Kidney (tissue), 14 donors: ENCODE measurements around the gene GJA9. TPM values are rescaled to one million over a fixed set of nuclear protein-coding genes. Genes with fewer than 3 reads are reported as not detected.

ENCODE experiments used
- DNase-seq, 5 donors: peaks; one replicate each; pipeline ENCODE4 v3.0.0-alpha.2; 2013 to 2020
- FAIRE-seq: peaks from 2 replicates; lab custom pipeline; 2012; peaks lifted over from hg19 to GRCh38; lab: Jason Lieb, UNC
- H3K27ac ChIP-seq, 2 donors: one replicate each; pipeline ENCODE4 v1.7.0; 2013; ENCODE audit warnings: low read depth in 2 of 2, low read length in 2 of 2, inconsistent platforms in 1 of 2
- H3K27me3 ChIP-seq: one replicate; pipeline ENCODE4 v1.7.1; 2013; ENCODE audit warnings: low read length, inconsistent platforms; ENCODE audit not compliant: control insufficient read depth, insufficient read depth
- H3K36me3 ChIP-seq, 3 donors: one replicate each; pipeline versions ENCODE4 v1.7.0 to v1.7.1; 2013; ENCODE audit warnings: low read length in 3 of 3, control low read depth in 1 of 3, inconsistent platforms in 1 of 3; ENCODE audit not compliant: insufficient read depth in 3 of 3, control insufficient read depth in 2 of 3
- H3K4me1 ChIP-seq, 3 donors: one replicate each; pipeline versions ENCODE4 v1.7.0 to v1.7.1; 2013; ENCODE audit warnings: low read length in 3 of 3, inconsistent platforms in 1 of 3, low read depth in 1 of 3; ENCODE audit not compliant: control insufficient read depth in 2 of 3, insufficient read depth in 2 of 3
- H3K4me3 ChIP-seq, 3 donors: one replicate each; pipeline versions ENCODE4 v1.7.0 to v1.8.1; 2013; ENCODE audit warnings: low read length in 3 of 3, control low read depth in 1 of 3, inconsistent platforms in 1 of 3
- H3K9ac ChIP-seq, 3 donors: one replicate each; pipeline versions ENCODE4 v1.7.0 to v1.7.1; 2013; ENCODE audit warnings: low read length in 3 of 3, control low read depth in 1 of 3, inconsistent platforms in 1 of 3
- H3K9me3 ChIP-seq, 3 donors: one replicate each; pipeline versions ENCODE4 v1.7.0 to v1.7.1; 2013; ENCODE audit warnings: low read length in 3 of 3, control low read depth in 1 of 3, inconsistent platforms in 1 of 3; ENCODE audit not compliant: control insufficient read depth in 2 of 3, insufficient read depth in 1 of 3
- intact Hi-C: fragments of 100-400 bp; cut with DNase I; formaldehyde crosslinking; loops from one replicate; pipeline ENCODE4 v1.11.1; 2022
- polyA plus RNA-seq: library from polyadenylated mRNA; stranded (reverse); fragments of 350-450 nt; fragmentation: Illumina TruSeq; extraction: RNeasy Lipid Tissue Mini Kit (QIAGEN cat#74804); gene quantifications from one replicate; pipeline ENCODE4 v1.2.3, GENCODE V29; 2014; ENCODE audit warnings: low read depth, low replicate concordance; ENCODE audit not compliant: insufficient read depth
- total RNA-seq: library from RNA; stranded (reverse); fragmentation: NEBNext Ultra II Directional; extraction: Animal tissue kit (Norgen Biotek cat#: 25700); gene quantifications from one replicate; pipeline ENCODE4 v1.2.1, GENCODE V29; 2021
- TF ChIP-seq, protein P1 (sequence below): IDR thresholded peaks from 3 replicates; pipeline ENCODE4 v1.5.1; 2012; ENCODE audit warnings: mild to moderate bottlenecking, moderate library complexity, borderline replicate concordance; ENCODE audit not compliant: insufficient read depth; ENCODE audit errors: extremely low read depth
- donor health status: control.
- donor health status: control.
- donor health status: control.
- donor health status: control.
- donor health status: control.
- donor health status: DM: yes; HTN: yes; CAD: no.
- donor health status: Normal renal cell carcinoma (clear cell type).

Gene GJA9
- total and polyA plus RNA-seq, 2 donors from 2014 or later: not detected

DNA sequence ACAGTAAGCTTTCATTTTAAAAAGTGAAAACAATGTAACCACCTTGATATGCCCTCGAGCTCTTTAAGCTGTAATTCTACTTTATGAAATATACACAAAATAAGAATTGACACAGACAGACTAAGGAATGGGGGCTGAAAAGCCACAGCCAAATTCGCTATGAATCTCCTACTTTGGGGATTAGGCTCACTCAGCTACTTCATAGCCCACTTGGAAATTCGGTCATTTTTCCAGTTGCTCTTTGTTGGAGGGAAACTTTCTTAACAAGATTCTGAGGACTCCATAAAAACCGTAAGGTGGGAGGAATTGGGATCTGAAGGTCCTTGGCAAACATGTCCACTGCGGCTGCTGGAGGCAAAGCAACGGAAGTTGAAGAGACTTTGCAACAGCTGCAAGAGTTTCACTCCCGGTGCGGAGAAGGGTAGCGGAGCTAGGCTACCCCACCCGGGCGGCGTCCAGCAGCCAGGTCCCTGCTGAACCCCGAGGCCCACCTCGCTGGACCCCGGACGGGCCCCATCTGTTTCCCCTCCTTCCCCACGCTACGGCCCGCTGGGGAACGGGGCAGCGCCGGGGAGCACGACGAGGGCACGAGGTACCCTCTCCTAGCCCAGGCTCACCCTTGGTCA is 8.9 kb downstream of the GJA9 start:
- H3K9ac ChIP-seq: peak overlapping the region; percentile 28 to 62 (median 60)
- H3K4me1 ChIP-seq: peaks cover 0 to 10% (median 9%) of the 10 kb centered on the region in 3 donors
- intact Hi-C loops: no loop called here
- DNase-seq: peak in 2 of 5 donors; percentile 27 to 34
- FAIRE-seq: no peak
- peak overlapping the region; percentile 55 to 88 (median 76) for H3K4me3 ChIP-seq
- H3K27ac ChIP-seq: no peak overlapping the region
- no peaks in the 10 kb centered on the region for H3K27me3 ChIP-seq
- H3K36me3 ChIP-seq: no peaks in the 10 kb centered on the region
- TF ChIP-seq, protein P1, sequence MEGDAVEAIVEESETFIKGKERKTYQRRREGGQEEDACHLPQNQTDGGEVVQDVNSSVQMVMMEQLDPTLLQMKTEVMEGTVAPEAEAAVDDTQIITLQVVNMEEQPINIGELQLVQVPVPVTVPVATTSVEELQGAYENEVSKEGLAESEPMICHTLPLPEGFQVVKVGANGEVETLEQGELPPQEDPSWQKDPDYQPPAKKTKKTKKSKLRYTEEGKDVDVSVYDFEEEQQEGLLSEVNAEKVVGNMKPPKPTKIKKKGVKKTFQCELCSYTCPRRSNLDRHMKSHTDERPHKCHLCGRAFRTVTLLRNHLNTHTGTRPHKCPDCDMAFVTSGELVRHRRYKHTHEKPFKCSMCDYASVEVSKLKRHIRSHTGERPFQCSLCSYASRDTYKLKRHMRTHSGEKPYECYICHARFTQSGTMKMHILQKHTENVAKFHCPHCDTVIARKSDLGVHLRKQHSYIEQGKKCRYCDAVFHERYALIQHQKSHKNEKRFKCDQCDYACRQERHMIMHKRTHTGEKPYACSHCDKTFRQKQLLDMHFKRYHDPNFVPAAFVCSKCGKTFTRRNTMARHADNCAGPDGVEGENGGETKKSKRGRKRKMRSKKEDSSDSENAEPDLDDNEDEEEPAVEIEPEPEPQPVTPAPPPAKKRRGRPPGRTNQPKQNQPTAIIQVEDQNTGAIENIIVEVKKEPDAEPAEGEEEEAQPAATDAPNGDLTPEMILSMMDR: no peak
- H3K9me3 ChIP-seq: no peaks in the 10 kb centered on the region

DNA sequence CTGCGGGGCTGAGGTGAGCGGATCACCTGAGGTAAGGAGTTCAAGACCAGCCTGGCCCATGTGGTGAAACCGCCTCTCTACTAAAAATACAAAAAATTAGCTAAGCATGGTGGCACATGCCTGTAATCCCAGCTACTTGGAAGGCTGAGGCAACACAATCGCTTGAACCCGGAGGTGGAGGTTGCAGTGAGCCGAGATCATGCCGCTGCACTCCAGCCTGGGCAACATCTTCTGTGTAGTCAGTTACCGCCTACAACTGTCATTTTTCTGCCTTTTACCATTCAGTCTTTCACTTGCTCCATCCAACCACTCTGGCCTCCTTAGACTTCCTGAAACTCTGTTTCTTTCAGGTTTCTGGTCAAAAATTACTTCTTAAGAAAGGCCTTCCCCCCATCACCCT is 10.4 kb downstream of the GJA9 start:
- TF ChIP-seq, protein P1: no peak
- FAIRE-seq: no peak

GRCh38 chr1:38867208-38867607 is 14.2 kb downstream of the GJA9 start:
- Histone ChIP-seq H3K27ac (no peak overlapping the region), H3K36me3 (peaks cover 0 to 2% (median 0%) of the 10 kb centered on the region in 3 donors), H3K4me3 (no peak overlapping the region), H3K9me3 (no peaks in the 10 kb centered on the region), H3K27me3 (no peaks in the 10 kb centered on the region), H3K4me1 (peaks cover 0 to 3% (median 0%) of the 10 kb centered on the region in 3 donors), H3K9ac (no peak overlapping the region)
- TF ChIP-seq, protein P1: no peak
- intact Hi-C loops: no loop called here
- FAIRE-seq: no peak
- no peak for DNase-seq

More for the DNA sequence above, 10.4 kb downstream of the GJA9 start:
- H3K36me3 ChIP-seq: no peaks in the 10 kb centered on the region
- no peak overlapping the region for H3K4me3 ChIP-seq
- peaks cover 0 to 10% (median 9%) of the 10 kb centered on the region in 3 donors for H3K4me1 ChIP-seq
- no peaks in the 10 kb centered on the region for H3K27me3 ChIP-seq
- intact Hi-C loops: no loop called here
- H3K9me3 ChIP-seq: no peaks in the 10 kb centered on the region
- no peak overlapping the region for H3K27ac ChIP-seq
- H3K9ac ChIP-seq: no peak overlapping the region
- no peak for DNase-seq
